Measurements from ENCODE around the gene PARD6A. TPM values are rescaled to one million over a fixed set of nuclear protein-coding genes. Genes with fewer than 3 reads are reported as not detected.

Gene PARD6A
- total RNA-seq, 1 donor from 2014 or later, result 6.5 TPM

GRCh38 chr16:67647681-67648080 is 13.1 kb upstream of the PARD6A start:
- Histone ChIP-seq H3K36me3 (ENCODE audit: control insufficient read depth, insufficient read depth, low read length) (no peaks in the 10 kb centered on the region), H3K27me3 (ENCODE audit: control insufficient read depth, insufficient read depth, low read length) (peaks cover 78% of the 10 kb centered on the region), H3K4me3 (ENCODE audit: low read depth, low read length) (no peak overlapping the region)
- DNase-seq (ENCODE audit: low read depth), result no peak
- no peak for TF ChIP-seq CTCF (IDR thresholded peaks at IDR 0.05; ENCODE audit: insufficient read depth, low read length, poor library complexity, severe bottlenecking)

GRCh38 chr16:67648088-67648763 is 12.5 kb upstream of the PARD6A start:
- no peak for TF ChIP-seq CTCF (IDR thresholded peaks at IDR 0.05; ENCODE audit: insufficient read depth, low read length, poor library complexity, severe bottlenecking)
- Histone ChIP-seq H3K36me3 (ENCODE audit: control insufficient read depth, insufficient read depth, low read length) (no peaks in the 10 kb centered on the region), H3K4me3 (ENCODE audit: low read depth, low read length) (no peak overlapping the region), H3K27me3 (ENCODE audit: control insufficient read depth, insufficient read depth, low read length) (peaks cover 80% of the 10 kb centered on the region)
- DNase-seq (ENCODE audit: low read depth), result no peak

GRCh38 chr16:67648764-67649407 is 11.9 kb upstream of the PARD6A start:
- no peak overlapping the region for H3K4me3 ChIP-seq (ENCODE audit: low read depth, low read length)
- peaks cover 84% of the 10 kb centered on the region for H3K27me3 ChIP-seq (ENCODE audit: control insufficient read depth, insufficient read depth, low read length)
- DNase-seq (ENCODE audit: low read depth), result no peak
- no peaks in the 10 kb centered on the region for H3K36me3 ChIP-seq (ENCODE audit: control insufficient read depth, insufficient read depth, low read length)
- no peak for TF ChIP-seq CTCF (IDR thresholded peaks at IDR 0.05; ENCODE audit: insufficient read depth, low read length, poor library complexity, severe bottlenecking)

- Histone ChIP-seq H3K27me3 (ENCODE audit: control insufficient read depth, insufficient read depth, low read length) (peaks cover 89% of the 10 kb centered on the region), H3K4me3 (ENCODE audit: low read depth, low read length) (no peak overlapping the region), H3K36me3 (ENCODE audit: control insufficient read depth, insufficient read depth, low read length) (no peaks in the 10 kb centered on the region)
- no peak for DNase-seq (ENCODE audit: low read depth)
- TF ChIP-seq CTCF (IDR thresholded peaks at IDR 0.05; ENCODE audit: insufficient read depth, low read length, poor library complexity, severe bottlenecking), result no peak
Observed at GRCh38 chr16:67649494-67649931, 11.2 kb upstream of the PARD6A start.

GRCh38 chr16:67650023-67650422 is 10.7 kb upstream of the PARD6A start:
- DNase-seq (ENCODE audit: low read depth), result no peak
- H3K36me3 ChIP-seq (ENCODE audit: control insufficient read depth, insufficient read depth, low read length), result no peaks in the 10 kb centered on the region
- no peak overlapping the region for H3K4me3 ChIP-seq (ENCODE audit: low read depth, low read length)
- TF ChIP-seq CTCF (IDR thresholded peaks at IDR 0.05; ENCODE audit: insufficient read depth, low read length, poor library complexity, severe bottlenecking), result no peak
- H3K27me3 ChIP-seq (ENCODE audit: control insufficient read depth, insufficient read depth, low read length), result peaks cover 92% of the 10 kb centered on the region

Measured in kidney epithelial cell (primary cell).